HG03565 (cell line): Measurements from ENCODE around the gene CCNL2.
"Not testable (repeated sequence)": the region's sequence is repeated elsewhere in the genome, so short reads cannot be mapped to it uniquely, and the experiment has no call there.

Experiments used
- ATAC-seq: cut with Tn5 transposase; IDR thresholded peaks from one replicate; pipeline ENCODE4 v1.9.1; 2021; ENCODE audit warnings: mild to moderate bottlenecking, moderate library complexity; ENCODE audit not compliant: unreplicated experiment

The CCNL2 gene

GRCh38 chr1:1399187-1399871 is at the start of gene CCNL2:
TSS of gene CCNL2 (minus strand) at chr1:1399335. CDS start at chr1:1399306, 29 bp downstream.
- ATAC-seq, result peak; percentile 87

DNA sequence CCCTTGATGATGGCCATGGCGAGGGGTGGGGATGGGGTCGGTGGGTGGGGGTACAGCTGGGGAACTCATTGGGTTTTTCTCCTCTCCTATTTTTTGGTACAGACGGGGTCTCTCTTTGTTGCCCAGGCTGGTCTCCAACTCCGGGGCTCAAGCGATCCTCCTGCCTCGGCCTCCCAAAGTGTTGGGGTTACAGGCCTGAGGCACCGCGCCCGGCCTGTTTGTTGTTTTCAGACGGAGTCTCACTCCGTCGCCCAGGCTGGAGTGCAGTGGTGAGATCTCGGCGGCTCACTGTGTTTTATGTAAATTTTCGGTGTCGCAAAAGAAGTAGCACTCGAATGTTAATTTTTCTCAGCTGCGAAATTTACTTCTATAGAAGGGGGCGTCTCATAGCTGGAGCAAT is 47.5 kb upstream of the CCNL2 start:
- not testable (repeated sequence) for ATAC-seq

- no peak for ATAC-seq
Observed at GRCh38 chr1:1442069-1442770, 43.1 kb upstream of the CCNL2 start.

DNA sequence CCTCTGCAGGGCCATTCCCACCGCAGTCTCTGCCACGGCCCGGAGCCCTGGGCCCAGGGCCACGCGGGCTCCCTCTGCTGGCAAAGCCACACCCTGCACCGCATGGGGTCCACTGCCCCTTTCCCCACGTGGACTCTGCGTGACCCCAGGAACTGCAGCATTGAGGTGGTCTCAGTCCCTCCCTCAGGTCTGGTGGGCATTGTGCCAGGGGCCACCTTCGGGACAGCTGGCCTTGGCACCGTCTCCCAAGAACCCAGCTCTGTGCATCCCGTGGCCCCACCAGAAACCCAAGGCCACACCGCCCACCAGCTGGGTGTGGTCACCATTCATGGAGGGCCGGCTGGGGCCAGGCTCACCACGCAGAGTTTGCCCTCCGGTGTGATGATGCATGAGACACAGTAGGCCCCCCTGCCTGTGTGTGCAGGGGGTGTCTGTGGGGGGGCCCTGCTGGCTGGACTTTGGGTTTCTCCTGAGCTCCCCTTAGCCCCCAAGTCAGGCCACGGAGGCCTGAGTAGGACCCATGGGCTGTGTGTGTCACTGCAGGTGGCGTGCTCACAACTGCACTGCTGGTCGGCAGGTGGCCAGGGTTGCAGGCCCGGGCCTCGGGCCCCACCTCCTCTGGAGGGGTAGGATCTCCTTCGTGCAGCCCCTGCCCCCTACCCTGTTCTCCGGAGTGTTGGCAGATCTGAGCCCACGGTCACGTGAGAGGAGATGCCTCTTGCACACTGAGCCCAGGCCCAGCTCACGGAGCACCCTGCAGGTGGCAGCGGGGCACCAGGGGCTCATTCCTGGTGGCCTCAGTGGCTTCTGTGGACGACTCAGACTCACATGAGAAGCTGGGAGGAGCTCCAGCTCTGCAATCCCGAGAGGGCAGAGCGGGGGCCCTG is 42.1 kb upstream of the CCNL2 start:
- no peak for ATAC-seq

DNA sequence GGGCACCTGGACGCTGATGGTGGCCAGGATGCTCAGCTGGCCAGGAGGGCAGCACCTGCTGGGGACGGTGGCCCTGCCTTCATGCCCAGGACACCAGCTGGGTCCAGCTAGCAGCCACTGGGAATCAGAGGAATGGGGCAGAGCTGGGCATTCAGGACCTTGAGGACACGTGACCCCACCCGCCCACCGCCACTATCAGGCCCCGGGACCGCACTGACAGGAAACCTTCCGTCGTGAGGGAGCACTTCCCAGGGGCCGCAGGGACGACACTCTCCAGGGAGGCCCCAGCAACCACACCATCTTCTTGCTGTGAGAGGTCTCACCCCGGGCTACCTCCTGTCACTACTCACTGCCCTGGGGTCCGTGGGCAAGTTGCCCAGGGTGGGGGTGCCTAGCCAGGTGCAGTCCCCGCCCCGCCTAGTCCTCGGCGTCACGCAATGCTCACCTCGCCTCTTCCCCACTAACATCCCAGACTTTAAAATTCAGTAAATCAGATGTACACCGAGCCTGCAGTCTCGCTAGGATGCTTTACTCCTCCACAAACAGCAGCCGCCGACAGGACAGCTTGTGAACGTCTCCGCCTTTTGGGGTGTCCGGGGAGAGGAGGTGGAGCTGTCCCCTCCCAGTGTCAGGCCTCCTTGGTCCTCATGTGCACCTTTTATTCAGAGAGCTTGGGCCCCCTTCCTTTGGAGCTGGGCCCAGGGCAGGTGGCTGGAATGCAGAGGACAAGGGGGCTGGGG is 41.3 kb upstream of the CCNL2 start:
- no peak for ATAC-seq

DNA sequence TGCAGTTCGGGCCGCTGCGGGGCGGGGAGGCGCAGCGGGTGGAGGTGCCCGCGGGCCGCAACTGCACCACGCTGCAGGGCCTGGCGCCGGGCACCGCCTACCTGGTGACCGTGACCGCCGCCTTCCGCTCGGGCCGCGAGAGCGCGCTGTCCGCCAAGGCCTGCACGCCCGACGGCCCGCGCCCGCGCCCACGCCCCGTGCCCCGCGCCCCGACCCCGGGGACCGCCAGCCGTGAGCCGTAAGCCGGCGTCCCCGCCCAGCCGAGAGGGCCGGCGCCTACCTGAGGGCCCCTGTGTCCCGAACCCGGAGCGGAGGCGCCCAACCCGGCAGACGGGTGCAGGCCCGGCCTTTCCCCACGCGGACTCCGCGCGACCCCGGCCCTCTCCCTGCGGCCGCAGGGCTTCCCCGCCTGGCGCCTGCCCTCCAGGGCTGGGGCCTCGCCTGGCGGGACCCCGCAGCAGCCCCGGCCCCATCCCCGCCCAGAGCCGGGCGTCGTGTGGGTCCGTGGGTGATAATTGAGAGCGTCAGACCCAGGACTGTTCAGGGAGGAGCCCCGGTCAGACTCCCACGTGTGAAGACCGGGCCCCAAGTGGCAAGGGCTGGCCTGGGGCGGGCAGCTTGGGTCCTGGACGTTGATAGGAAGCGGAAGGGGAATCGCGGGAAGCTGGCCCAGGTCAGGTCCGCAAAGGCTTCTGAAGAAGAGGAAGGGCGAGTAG is 40.6 kb upstream of the CCNL2 start:
- no peak for ATAC-seq

- no peak for ATAC-seq
Observed at GRCh38 chr1:1438531-1439381, 39.6 kb upstream of the CCNL2 start.

GRCh38 chr1:1437904-1438376 is 38.8 kb upstream of the CCNL2 start:
- ATAC-seq, result no peak

- ATAC-seq, result no peak
Observed at GRCh38 chr1:1437033-1437903, 38.1 kb upstream of the CCNL2 start.

DNA sequence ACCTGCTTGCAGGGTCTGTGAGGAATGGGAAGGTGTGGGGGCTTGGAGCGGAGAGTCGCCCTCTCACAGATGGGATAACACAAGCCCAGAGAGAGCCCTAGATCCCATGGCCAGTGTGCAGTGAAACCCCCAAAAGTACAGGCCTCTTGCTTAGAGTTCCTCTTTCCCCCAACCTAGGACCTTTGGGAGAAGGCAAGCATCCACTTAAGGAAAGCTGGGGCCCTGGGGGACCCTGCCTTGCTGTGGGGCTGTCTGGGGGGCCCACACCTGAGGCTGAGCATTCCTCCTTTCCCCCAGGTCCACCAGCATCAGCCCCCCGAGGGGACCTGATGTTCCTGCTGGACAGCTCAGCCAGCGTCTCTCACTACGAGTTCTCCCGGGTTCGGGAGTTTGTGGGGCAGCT is 37.5 kb upstream of the CCNL2 start:
- ATAC-seq, result no peak

- no peak for ATAC-seq
Observed at GRCh38 chr1:1435911-1436629, 36.9 kb upstream of the CCNL2 start.

GRCh38 chr1:1435106-1435903 is 36.2 kb upstream of the CCNL2 start, which contains the start of gene VWA1:
TSS of gene VWA1 (plus strand) at chr1:1435690. CDS start at chr1:1435749, 59 bp downstream.
- no peak for ATAC-seq

GRCh38 chr1:1434824-1435105 is 35.6 kb upstream of the CCNL2 start:
- no peak for ATAC-seq

DNA sequence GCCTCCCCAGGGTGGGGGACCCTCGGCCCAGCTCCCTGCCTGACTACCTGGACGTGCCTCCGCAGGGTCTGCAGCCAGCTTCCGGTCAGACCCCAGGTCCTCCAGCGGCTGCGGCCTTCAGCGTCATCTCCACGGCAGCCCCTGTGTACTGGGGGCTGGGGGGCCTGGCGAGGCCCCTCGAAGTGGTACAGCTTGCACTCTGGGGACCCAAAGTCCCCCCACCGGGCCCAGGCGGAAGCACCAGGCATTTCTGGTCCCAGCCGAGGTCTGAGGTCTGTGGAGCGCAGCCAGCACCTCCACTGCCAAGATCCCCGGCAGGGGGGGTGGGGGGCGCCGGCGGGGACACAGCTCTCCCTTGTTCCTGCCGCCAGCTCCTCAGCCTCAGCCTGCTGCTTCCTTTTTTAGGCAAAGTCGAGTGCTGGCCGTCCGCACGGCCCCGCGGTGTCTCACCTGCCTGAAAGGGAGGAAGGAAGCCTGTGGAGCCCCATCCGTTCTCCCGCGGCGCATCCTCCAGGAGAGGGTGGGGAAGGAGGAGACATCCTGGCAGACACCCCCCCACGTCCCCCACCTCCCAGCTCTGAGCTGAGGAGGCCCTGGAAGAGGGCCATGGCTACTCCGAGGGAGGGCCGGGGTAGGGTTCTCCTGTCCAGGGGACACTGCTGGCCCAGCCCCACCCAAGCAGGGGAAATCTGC is 35.1 kb upstream of the CCNL2 start:
- no peak for ATAC-seq

GRCh38 chr1:1433804-1434130 is 34.6 kb upstream of the CCNL2 start:
- no peak for ATAC-seq
